ENCODE data around the gene PTPRF.

- TF ChIP-seq EZH2 (IDR thresholded peaks at IDR 0.05) = no peak
- TF ChIP-seq EZH2phosphoT487 (IDR thresholded peaks at IDR 0.05) = no peak
- TF ChIP-seq, protein P1, sequence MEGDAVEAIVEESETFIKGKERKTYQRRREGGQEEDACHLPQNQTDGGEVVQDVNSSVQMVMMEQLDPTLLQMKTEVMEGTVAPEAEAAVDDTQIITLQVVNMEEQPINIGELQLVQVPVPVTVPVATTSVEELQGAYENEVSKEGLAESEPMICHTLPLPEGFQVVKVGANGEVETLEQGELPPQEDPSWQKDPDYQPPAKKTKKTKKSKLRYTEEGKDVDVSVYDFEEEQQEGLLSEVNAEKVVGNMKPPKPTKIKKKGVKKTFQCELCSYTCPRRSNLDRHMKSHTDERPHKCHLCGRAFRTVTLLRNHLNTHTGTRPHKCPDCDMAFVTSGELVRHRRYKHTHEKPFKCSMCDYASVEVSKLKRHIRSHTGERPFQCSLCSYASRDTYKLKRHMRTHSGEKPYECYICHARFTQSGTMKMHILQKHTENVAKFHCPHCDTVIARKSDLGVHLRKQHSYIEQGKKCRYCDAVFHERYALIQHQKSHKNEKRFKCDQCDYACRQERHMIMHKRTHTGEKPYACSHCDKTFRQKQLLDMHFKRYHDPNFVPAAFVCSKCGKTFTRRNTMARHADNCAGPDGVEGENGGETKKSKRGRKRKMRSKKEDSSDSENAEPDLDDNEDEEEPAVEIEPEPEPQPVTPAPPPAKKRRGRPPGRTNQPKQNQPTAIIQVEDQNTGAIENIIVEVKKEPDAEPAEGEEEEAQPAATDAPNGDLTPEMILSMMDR (IDR thresholded peaks at IDR 0.05) = no peak
Observed at GRCh38 chr1:43617011-43617410, 86.3 kb downstream of the PTPRF start.
